Endothelial cell of umbilical vein (primary cell): ENCODE measurements around the gene NFATC3. TPM values are rescaled to one million over a fixed set of nuclear protein-coding genes. Genes with fewer than 3 reads are reported as not detected.

ENCODE experiments used
- BruUV-seq: library from RNA; stranded (reverse); fragments of 400-500 nt; replicated peaks from 2 replicates; lab custom pipeline; 2021; lab: Mats Ljungman, UMichigan
- CTCF ChIA-PET: fragments of 300-600, 350-600 bp; sonication (Branson Sonifier 250); formaldehyde crosslinking; loops from one replicate; lab custom pipeline; 2021; ENCODE audit warnings: antibody characterized with exemption, inconsistent platforms; lab: Charles Lee
- POLR2A ChIA-PET: fragments of 300-600, 350-600 bp; sonication (Branson Sonifier 250); formaldehyde crosslinking; loops from one replicate; lab custom pipeline; 2021; ENCODE audit warnings: antibody characterized with exemption, inconsistent platforms; lab: Charles Lee
- DNase-seq: peaks from one replicate; pipeline ENCODE4 v3.0.0-alpha.2; 2011; ENCODE audit warnings: low read depth, low spot score
- FAIRE-seq: peaks from 2 replicates; lab custom pipeline; 2011; peaks lifted over from hg19 to GRCh38; lab: Jason Lieb, UNC
- H2AFZ ChIP-seq: 2 replicates; pipeline ENCODE4 v1.6.0; 2012; ENCODE audit warnings: low read depth, low read length, control low read depth, inconsistent platforms
- H3K27ac ChIP-seq: 2 replicates; pipeline ENCODE4 v1.5.1; 2011; ENCODE audit warnings: low read depth, mild to moderate bottlenecking, control low read depth, low read length, moderate library complexity; ENCODE audit not compliant: insufficient read depth
- H3K27me3 ChIP-seq, 2 experiments: 2 replicates each; pipeline versions ENCODE4 v1.6.0 to v1.6.1; 2011; ENCODE audit warnings: low read length in 2 of 2, mixed read lengths in 1 of 2; ENCODE audit not compliant: control insufficient read depth in 2 of 2, insufficient read depth in 2 of 2
- H3K36me3 ChIP-seq, 2 experiments: 2 replicates in 1 of 2; 3 replicates in 1 of 2; pipeline ENCODE4 v1.5.1; 2011; ENCODE audit warnings: low read length in 2 of 2, mild to moderate bottlenecking in 1 of 2, moderate library complexity in 1 of 2; ENCODE audit not compliant: control insufficient read depth in 2 of 2, insufficient read depth in 2 of 2; ENCODE audit errors: extremely low read depth in 1 of 2
- H3K4me1 ChIP-seq: 3 replicates; pipeline ENCODE4 v1.5.1; 2011; ENCODE audit warnings: mild to moderate bottlenecking, low read length; ENCODE audit not compliant: control insufficient read depth, insufficient read depth; ENCODE audit errors: extremely low read depth
- H3K4me2 ChIP-seq: 2 replicates; pipeline ENCODE4 v1.6.1; 2011; ENCODE audit warnings: low read length, control low read depth, mixed read lengths; ENCODE audit not compliant: insufficient read depth
- H3K4me3 ChIP-seq, 3 experiments: fragments of 200-600 bp in 1 of 3; sonication (generic), shearing (Covaris generic) in 1 of 3; replicated peaks in 1 of 3; 2 replicates each; pipeline ENCODE4 v1.5.1; 2011 to 2016; ENCODE audit warnings: control low read depth in 3 of 3, low read length in 3 of 3, mild to moderate bottlenecking in 2 of 3, inconsistent platforms in 1 of 3, low read depth in 1 of 3, moderate library complexity in 1 of 3; ENCODE audit not compliant: insufficient read depth in 1 of 3
- H3K79me2 ChIP-seq: 2 replicates; pipeline ENCODE4 v1.6.0; 2012; ENCODE audit warnings: low read length, inconsistent platforms; ENCODE audit not compliant: control insufficient read depth, insufficient read depth
- H3K9ac ChIP-seq: replicated peaks from 2 replicates; pipeline ENCODE3; 2011; ENCODE audit warnings: low read length, control low read depth; ENCODE audit not compliant: insufficient read depth; ENCODE audit errors: extremely low read depth
- H3K9me1 ChIP-seq: replicated peaks from 3 replicates; pipeline ENCODE4 v1.6.0; 2011; ENCODE audit warnings: mild to moderate bottlenecking, low read length; ENCODE audit not compliant: control insufficient read depth, insufficient read depth; ENCODE audit errors: extremely low read depth
- H3K9me3 ChIP-seq: replicated peaks from 2 replicates; pipeline ENCODE4 v1.5.1; 2012; ENCODE audit warnings: low read length, inconsistent platforms; ENCODE audit not compliant: control insufficient read depth, insufficient read depth
- H4K20me1 ChIP-seq: replicated peaks from 2 replicates; pipeline ENCODE3; 2011; ENCODE audit warnings: mild to moderate bottlenecking, low read length; ENCODE audit not compliant: control insufficient read depth, insufficient read depth; ENCODE audit errors: extremely low read depth
- EZH2 ChIP-seq: IDR thresholded peaks from 2 replicates; pipeline ENCODE4 v1.6.1; 2012; ENCODE audit warnings: borderline replicate concordance, low read depth, mild to moderate bottlenecking, moderate library complexity, low read length, inconsistent platforms; ENCODE audit not compliant: severe bottlenecking
- FOS ChIP-seq: IDR thresholded peaks from 2 replicates; pipeline ENCODE4 v1.6.1; 2011; ENCODE audit warnings: mild to moderate bottlenecking, low read length, moderate library complexity, borderline replicate concordance; ENCODE audit not compliant: insufficient read depth
- GATA2 ChIP-seq: IDR thresholded peaks from 2 replicates; pipeline ENCODE4 v1.7.0; 2011; ENCODE audit warnings: low read depth, mild to moderate bottlenecking, moderate library complexity, mixed read lengths, low read length; ENCODE audit not compliant: insufficient read length, insufficient read depth
- JUN ChIP-seq: IDR thresholded peaks from 2 replicates; pipeline ENCODE4 v1.6.1; 2011; ENCODE audit warnings: borderline replicate concordance, low read depth; ENCODE audit not compliant: insufficient read length, insufficient read depth
- MYC ChIP-seq: IDR thresholded peaks from one replicate; pipeline ENCODE4 v1.6.1; 2011; ENCODE audit warnings: mild to moderate bottlenecking, low read depth, low read length
- POLR2A ChIP-seq: IDR thresholded peaks from 2 replicates; pipeline ENCODE4 v1.6.1; 2012; ENCODE audit warnings: low read depth, mild to moderate bottlenecking, control low read depth, low read length
- POLR2AphosphoS5 ChIP-seq: IDR thresholded peaks from 2 replicates; pipeline ENCODE4 v1.6.1; 2012; ENCODE audit warnings: low read depth, mild to moderate bottlenecking, control low read depth, low read length, moderate library complexity; ENCODE audit not compliant: insufficient read depth
- dilution Hi-C: fragments of 300-500 bp; cut with MboI; formaldehyde crosslinking; loops from one replicate; pipeline ENCODE4 v1.15.0; 2019; ENCODE audit warnings: low sequenced_read_pairs; ENCODE audit not compliant: extremely low pct_ligation_motif_present
- intact Hi-C: fragments of 100-400 bp; cut with micrococcal nuclease; formaldehyde crosslinking; loops from one replicate; pipeline ENCODE4 v1.10.0; 2022
- polyA plus RNA-seq, 4 experiments: library from polyadenylated mRNA; depleted of rRNA in 3 of 4; stranded (reverse) in 3 of 4; unstranded in 1 of 4; fragments of >200 nt; gene quantifications; 2 replicates each; pipeline versions ENCODE4 v1.2.1 to v1.2.3, GENCODE V29; 2011 to 2012; ENCODE audit warnings: missing spikeins in 1 of 4
- total RNA-seq: library from RNA; stranded (reverse); gene quantifications from 2 replicates; pipeline ENCODE4 v1.2.3, GENCODE V29; 2021
- TF ChIP-seq, protein P1 (sequence below), 2 donors: IDR thresholded peaks; 1 replicate in 1 of 2; 2 replicates in 1 of 2; pipeline ENCODE4 v1.5.1; 2011; ENCODE audit warnings: low read length in 2 of 2, mild to moderate bottlenecking in 2 of 2, moderate library complexity in 2 of 2, control low read depth in 1 of 2, inconsistent platforms in 1 of 2, low read depth in 1 of 2; ENCODE audit not compliant: insufficient read depth in 1 of 2; ENCODE audit errors: extremely low read depth in 1 of 2
- TF ChIP-seq, protein P2 (sequence below): IDR thresholded peaks from 2 replicates; pipeline ENCODE4 v1.6.1; 2011; ENCODE audit not compliant: insufficient read depth, insufficient read length

Gene NFATC3
- total and polyA plus RNA-seq, 2 donors (not counting 3 experiments of a cell fraction or from before 2014, with no cell fraction given), result 15.6 to 33.1 TPM

DNA sequence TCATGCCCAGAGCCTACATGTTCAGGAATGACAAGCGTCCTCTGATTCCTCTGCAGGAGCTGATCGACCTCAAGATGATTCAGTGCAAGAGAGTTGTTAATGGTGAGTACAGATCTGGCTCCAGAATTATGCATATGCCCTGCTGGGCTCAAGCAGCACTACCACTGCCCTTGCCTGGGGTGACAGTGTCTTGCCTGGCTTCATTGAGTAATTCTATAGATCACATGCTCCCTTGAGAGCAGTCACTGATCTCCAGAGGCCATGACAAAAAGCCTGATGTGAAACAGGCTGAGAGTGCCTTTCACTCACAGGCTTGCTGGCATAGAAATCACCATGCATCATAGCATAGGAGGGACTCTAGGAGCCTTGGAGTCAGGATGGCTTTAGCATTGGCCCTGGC is 35.7 kb upstream of the NFATC3 start:
- Histone ChIP-seq H3K79me2 (no peaks in the 10 kb centered on the region), H3K4me2 (no peak overlapping the region), H4K20me1 (no peaks in the 10 kb centered on the region), H3K27ac (no peak overlapping the region), H3K4me1 (no peaks in the 10 kb centered on the region), H3K9me1 (no peaks in the 10 kb centered on the region), H3K9me3 (no peaks in the 10 kb centered on the region), H3K4me3 (no peak overlapping the region), H3K36me3 (peaks cover 2 to 4% of the 10 kb centered on the region in 2 experiments), H3K9ac (no peak overlapping the region), H3K27me3 (no peaks in the 10 kb centered on the region), H2AFZ (no peak overlapping the region)
- dilution Hi-C loops, result no loop called here
- ChIA-PET CTCF (interaction anchor here (1.6 kb wide), 1 partner anchor 9 kb away, joined by 4 read pairs; no protein-coding TSS in a partner anchor), POLR2A (no interaction called here)
- intact Hi-C loops, result no loop called here
- no TSS peak for BruUV-seq
- FAIRE-seq (no peak), DNase-seq (no peak)
- TF ChIP-seq POLR2AphosphoS5, result no peak
- TF ChIP-seq, protein P1, sequence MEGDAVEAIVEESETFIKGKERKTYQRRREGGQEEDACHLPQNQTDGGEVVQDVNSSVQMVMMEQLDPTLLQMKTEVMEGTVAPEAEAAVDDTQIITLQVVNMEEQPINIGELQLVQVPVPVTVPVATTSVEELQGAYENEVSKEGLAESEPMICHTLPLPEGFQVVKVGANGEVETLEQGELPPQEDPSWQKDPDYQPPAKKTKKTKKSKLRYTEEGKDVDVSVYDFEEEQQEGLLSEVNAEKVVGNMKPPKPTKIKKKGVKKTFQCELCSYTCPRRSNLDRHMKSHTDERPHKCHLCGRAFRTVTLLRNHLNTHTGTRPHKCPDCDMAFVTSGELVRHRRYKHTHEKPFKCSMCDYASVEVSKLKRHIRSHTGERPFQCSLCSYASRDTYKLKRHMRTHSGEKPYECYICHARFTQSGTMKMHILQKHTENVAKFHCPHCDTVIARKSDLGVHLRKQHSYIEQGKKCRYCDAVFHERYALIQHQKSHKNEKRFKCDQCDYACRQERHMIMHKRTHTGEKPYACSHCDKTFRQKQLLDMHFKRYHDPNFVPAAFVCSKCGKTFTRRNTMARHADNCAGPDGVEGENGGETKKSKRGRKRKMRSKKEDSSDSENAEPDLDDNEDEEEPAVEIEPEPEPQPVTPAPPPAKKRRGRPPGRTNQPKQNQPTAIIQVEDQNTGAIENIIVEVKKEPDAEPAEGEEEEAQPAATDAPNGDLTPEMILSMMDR (IDR thresholded peaks at IDR 0.05; ENCODE audit: extremely low read depth in 1 of 2, insufficient read depth in 1 of 2, low read depth in 1 of 2, low read length in 2 of 2), result no peak
- TF ChIP-seq, protein P2, sequence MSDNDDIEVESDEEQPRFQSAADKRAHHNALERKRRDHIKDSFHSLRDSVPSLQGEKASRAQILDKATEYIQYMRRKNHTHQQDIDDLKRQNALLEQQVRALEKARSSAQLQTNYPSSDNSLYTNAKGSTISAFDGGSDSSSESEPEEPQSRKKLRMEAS, result no peak

DNA sequence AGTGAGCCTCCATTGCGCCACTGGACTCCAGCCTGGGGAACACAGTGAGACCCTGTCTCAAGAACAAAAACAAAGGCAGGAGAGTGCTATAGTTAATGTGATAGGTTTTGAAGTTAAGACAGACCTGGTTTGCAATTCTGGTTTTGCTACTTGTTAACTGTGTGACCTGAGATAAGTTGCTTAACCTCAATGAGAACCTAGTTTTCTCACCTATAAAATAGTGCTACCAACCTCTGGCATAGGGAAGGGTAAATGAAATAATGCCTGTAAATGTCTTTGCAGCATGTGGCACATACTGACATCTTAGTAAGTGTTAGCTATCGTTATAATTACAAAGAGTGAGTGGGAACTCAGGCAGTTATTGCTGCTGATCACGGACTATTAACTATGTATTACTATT is 29.8 kb upstream of the NFATC3 start:
- BruUV-seq, result no TSS peak
- no peak overlapping the region for H3K27ac ChIP-seq
- dilution Hi-C loops, result no loop called here
- no peak overlapping the region for H3K9ac ChIP-seq
- DNase-seq, result no peak
- H3K27me3 ChIP-seq, result no peaks in the 10 kb centered on the region
- H3K4me3 ChIP-seq, result no peak overlapping the region
- H3K9me3 ChIP-seq, result no peaks in the 10 kb centered on the region
- H3K9me1 ChIP-seq, result no peaks in the 10 kb centered on the region
- TF ChIP-seq FOS, result no peak
- TF ChIP-seq, protein P2, result no peak
- no peak for TF ChIP-seq EZH2
- no peak for TF ChIP-seq POLR2A
- no peak for TF ChIP-seq JUN
- TF ChIP-seq, protein P1 (IDR thresholded peaks at IDR 0.05; ENCODE audit: extremely low read depth in 1 of 2, insufficient read depth in 1 of 2, low read depth in 1 of 2, low read length in 2 of 2), result no peak
- no peak for TF ChIP-seq MYC
- no peak for TF ChIP-seq GATA2
- TF ChIP-seq POLR2AphosphoS5, result no peak
- intact Hi-C loops, result no loop called here
- POLR2A ChIA-PET, result no interaction called here
- FAIRE-seq, result no peak
- no peaks in the 10 kb centered on the region for H3K79me2 ChIP-seq
- CTCF ChIA-PET, result interaction anchor here (0.5 to 1.7 kb wide), 2 partner anchors 15 to 145 kb away, joined by 3 to 6 read pairs; no protein-coding TSS in a partner anchor
- H4K20me1 ChIP-seq, result no peaks in the 10 kb centered on the region
- peaks cover 7% of the 10 kb centered on the region for H3K4me1 ChIP-seq
- H3K4me2 ChIP-seq, result no peak overlapping the region
- no peak overlapping the region for H2AFZ ChIP-seq
- H3K36me3 ChIP-seq, result peaks cover 3 to 5% of the 10 kb centered on the region in 2 experiments
